Prostate gland (tissue), 2 donors: ENCODE measurements around the gene ST6GALNAC4.

ENCODE experiments used
- CTCF ChIP-seq, 4 experiments: fragments of 200-600 bp in 2 of 4; fragments of 450-650 bp in 2 of 4; sonication (generic) in 2 of 4; IDR thresholded peaks; 1 replicate in 3 of 4; 2 replicates in 1 of 4; pipeline ENCODE4 v1.5.1; 2016 to 2019; ENCODE audit warnings: antibody characterized with exemption in 4 of 4, mild to moderate bottlenecking in 2 of 4, moderate library complexity in 2 of 4
- POLR2A ChIP-seq: fragments of 450-650 bp; IDR thresholded peaks from one replicate; pipeline ENCODE4 v1.6.1; 2016; ENCODE audit warnings: antibody characterized with exemption, mild to moderate bottlenecking
- POLR2AphosphoS5 ChIP-seq: sonication (generic); formaldehyde crosslinking; IDR thresholded peaks from one replicate; pipeline ENCODE4 v1.6.1; 2017; ENCODE audit warnings: antibody characterized with exemption

- TF ChIP-seq CTCF (IDR thresholded peaks at IDR 0.05) (no peak), POLR2A (no peak), POLR2AphosphoS5 (no peak)
Measured at GRCh38 chr9:127925959-127926905, 9.4 kb upstream of the ST6GALNAC4 start.
